Upper lobe of left lung (tissue), 4 donors: Measurements from ENCODE around the gene METRN.

Experiments used
- CTCF ChIP-seq, 6 experiments: fragments of 450-650 bp in 4 of 6; fragments of 200-600 bp in 2 of 6; sonication (generic) in 2 of 6; IDR thresholded peaks; one replicate each; pipeline ENCODE4 v1.5.1; 2016 to 2019; ENCODE audit warnings: antibody characterized with exemption in 6 of 6
- POLR2AphosphoS5 ChIP-seq, 2 donors: sonication (generic); formaldehyde crosslinking; IDR thresholded peaks; one replicate each; pipeline ENCODE4 v1.5.1; 2017; ENCODE audit warnings: antibody characterized with exemption in 2 of 2

- no peak for TF ChIP-seq CTCF (IDR thresholded peaks at IDR 0.05)
- no peak for TF ChIP-seq POLR2AphosphoS5 (IDR thresholded peaks at IDR 0.05)
These were observed 37.0 kb downstream of the METRN start for GRCh38 chr16:752007-752312.
